PC-3 (cell line): Measurements from ENCODE around the gene CEP112. TPM values are rescaled to one million over a fixed set of nuclear protein-coding genes. Genes with fewer than 3 reads are reported as not detected.
A peak's percentile ranks its signal among the peaks of the same experiment; 100 is the strongest.

ENCODE experiments used
- ATAC-seq: fragments of 200-7000 bp; cut with Tn5 transposase; 2 replicates; pipeline ENCODE4 v1.9.1; 2020; ENCODE audit warnings: mild to moderate bottlenecking, moderate library complexity
- BruUV-seq: library from RNA; stranded (reverse); fragments of 400-500 nt; replicated peaks from 2 replicates; lab custom pipeline; 2021; lab: Mats Ljungman, UMichigan
- CTCF ChIA-PET: fragments of 300-600 bp; sonication (Branson Sonifier 250); formaldehyde crosslinking; loops from one replicate; lab custom pipeline; 2022; ENCODE audit warnings: antibody characterized with exemption; lab: Charles Lee
- POLR2A ChIA-PET: fragments of 300-600 bp; sonication (Branson Sonifier 250); formaldehyde crosslinking; loops from one replicate; lab custom pipeline; 2022; ENCODE audit warnings: antibody characterized with exemption; ENCODE audit not compliant: unreplicated experiment; lab: Charles Lee
- DNase-seq: peaks from one replicate; pipeline ENCODE4 v3.0.0-alpha.2; 2015
- H2AFZ ChIP-seq: fragments of 300-600 bp; sonication (generic); 2 replicates; pipeline ENCODE4 v1.6.0; 2016; ENCODE audit warnings: antibody characterized with exemption, low read length
- H3F3A ChIP-seq: fragments of 300-600 bp; sonication (generic); one replicate; pipeline ENCODE4 v1.6.0; 2017; ENCODE audit warnings: antibody characterized with exemption, low read length, control low read depth, mild to moderate bottlenecking; ENCODE audit not compliant: unreplicated experiment
- H3K27ac ChIP-seq: fragments of 300-600 bp; sonication (generic); 2 replicates; pipeline ENCODE4 v1.5.1; 2016; ENCODE audit warnings: mild to moderate bottlenecking, low read length
- H3K27me3 ChIP-seq: fragments of 300-600 bp; sonication (generic); 2 replicates; pipeline ENCODE4 v1.6.1; 2016; ENCODE audit warnings: low read length, mixed read lengths
- H3K36me3 ChIP-seq: fragments of 300-600 bp; sonication (generic); 2 replicates; pipeline ENCODE4 v1.6.1; 2016; ENCODE audit warnings: low read depth, mixed run types, low read length, mixed read lengths
- H3K4me1 ChIP-seq: fragments of 300-600 bp; sonication (generic); 2 replicates; pipeline ENCODE4 v1.5.1; 2016; ENCODE audit warnings: low read length; ENCODE audit not compliant: insufficient read depth
- H3K4me2 ChIP-seq: fragments of 300-600 bp; sonication (generic); 2 replicates; pipeline ENCODE4 v1.6.0; 2016; ENCODE audit warnings: low read length
- H3K4me3 ChIP-seq: fragments of 300-600 bp; sonication (generic); 2 replicates; pipeline ENCODE4 v1.5.1; 2016; ENCODE audit warnings: mild to moderate bottlenecking, low read length, mixed read lengths
- H3K79me2 ChIP-seq: fragments of 300-600 bp; sonication (generic); 2 replicates; pipeline ENCODE4 v1.6.1; 2017; ENCODE audit warnings: low read length, mixed read lengths
- H3K9ac ChIP-seq: fragments of 300-600 bp; sonication (generic); 2 replicates; pipeline ENCODE4 v1.6.0; 2016; ENCODE audit warnings: mild to moderate bottlenecking, low read length
- H3K9me2 ChIP-seq: fragments of 300-600 bp; sonication (generic); replicated peaks from 2 replicates; pipeline ENCODE4 v1.6.1; 2016; ENCODE audit warnings: mixed run types, low read length, mixed read lengths
- H3K9me3 ChIP-seq: fragments of 300-600 bp; sonication (generic); 2 replicates; pipeline ENCODE4 v1.6.1; 2016; ENCODE audit warnings: low read length, mixed read lengths
- H4K20me1 ChIP-seq: fragments of 300-600 bp; sonication (generic); 2 replicates; pipeline ENCODE4 v1.6.1; 2016; ENCODE audit warnings: low read length, mixed read lengths
- EZH2 ChIP-seq: fragments of 300-600 bp; sonication (generic); IDR thresholded peaks from one replicate; pipeline ENCODE4 v1.6.1; 2017; ENCODE audit warnings: antibody characterized with exemption, mild to moderate bottlenecking, low read length; ENCODE audit not compliant: unreplicated experiment
- EZH2phosphoT487 ChIP-seq: fragments of 300-600 bp; sonication (generic); IDR thresholded peaks from 2 replicates; pipeline ENCODE4 v1.6.1; 2018; ENCODE audit warnings: mild to moderate bottlenecking, antibody characterized with exemption, low read length, borderline replicate concordance
- intact Hi-C: fragments of 100-400 bp; cut with micrococcal nuclease; formaldehyde crosslinking; loops from 2 replicates; pipeline ENCODE4 v1.9.0; 2023
- total RNA-seq: library from RNA; depleted of rRNA; stranded (reverse); fragments of >200 nt; gene quantifications from 2 replicates; pipeline ENCODE4 v1.2.3, GENCODE V29; 2014
- TF ChIP-seq, protein P1 (sequence below): fragments of 300-600 bp; sonication (generic); conservative IDR thresholded peaks from 2 replicates; pipeline ENCODE4 v1.5.1; 2017; ENCODE audit warnings: antibody characterized with exemption, low read depth, mild to moderate bottlenecking, low read length

CEP112 gene
- total RNA-seq, 1 experiment from 2014 or later = 6.5 TPM

DNA sequence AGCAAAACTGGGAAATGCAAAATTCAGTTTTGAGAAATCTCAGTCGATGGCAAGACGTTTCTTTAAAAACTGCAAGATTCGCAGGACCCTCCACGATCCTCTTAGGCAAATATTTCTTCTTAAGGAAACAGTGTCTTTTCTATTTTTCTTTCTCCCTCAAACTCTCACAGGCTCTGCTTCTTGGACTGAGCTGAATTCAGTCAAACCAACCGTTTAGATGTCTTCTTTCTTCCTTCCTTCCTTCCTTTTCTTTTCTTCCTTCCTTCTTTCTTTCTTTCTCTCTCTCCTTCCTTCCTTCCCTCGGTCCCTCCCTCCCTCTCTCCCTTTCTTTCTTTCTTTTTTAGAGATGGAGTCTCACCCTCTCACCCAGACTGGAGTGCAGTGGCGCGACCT is 563.3 kb downstream of the CEP112 start:
- Histone ChIP-seq H3K9me3 (no peaks in the 10 kb centered on the region), H3K36me3 (no peaks in the 10 kb centered on the region), H2AFZ (peak overlapping the region; percentile 29), H3K4me3 (peak overlapping the region; percentile 29; the same call in 1 of the 2 replicates), H3F3A (no peaks in the 10 kb centered on the region), H3K4me1 (peaks cover 30% of the 10 kb centered on the region), H3K27ac (peak overlapping the region; percentile 46), H3K9ac (peak overlapping the region; percentile 45), H3K9me2 (no peaks in the 10 kb centered on the region), H3K27me3 (no peaks in the 10 kb centered on the region), H3K79me2 (no peaks in the 10 kb centered on the region), H3K4me2 (peak overlapping the region; percentile 71), H4K20me1 (no peaks in the 10 kb centered on the region)
- intact Hi-C loops = loop anchor here (1.0 to 5.0 kb wide), 5 partner anchors 68 to 359 kb away; partner anchors contain the start of gene AXIN2
- DNase-seq = no peak
- ChIA-PET CTCF (no interaction called here), POLR2A (interaction anchor here (0.6 kb wide), 1 partner anchor 30 kb away, joined by 3 read pairs; no protein-coding TSS in a partner anchor)
- no peak for TF ChIP-seq EZH2phosphoT487
- TF ChIP-seq EZH2 = no peak
- TF ChIP-seq, protein P1, sequence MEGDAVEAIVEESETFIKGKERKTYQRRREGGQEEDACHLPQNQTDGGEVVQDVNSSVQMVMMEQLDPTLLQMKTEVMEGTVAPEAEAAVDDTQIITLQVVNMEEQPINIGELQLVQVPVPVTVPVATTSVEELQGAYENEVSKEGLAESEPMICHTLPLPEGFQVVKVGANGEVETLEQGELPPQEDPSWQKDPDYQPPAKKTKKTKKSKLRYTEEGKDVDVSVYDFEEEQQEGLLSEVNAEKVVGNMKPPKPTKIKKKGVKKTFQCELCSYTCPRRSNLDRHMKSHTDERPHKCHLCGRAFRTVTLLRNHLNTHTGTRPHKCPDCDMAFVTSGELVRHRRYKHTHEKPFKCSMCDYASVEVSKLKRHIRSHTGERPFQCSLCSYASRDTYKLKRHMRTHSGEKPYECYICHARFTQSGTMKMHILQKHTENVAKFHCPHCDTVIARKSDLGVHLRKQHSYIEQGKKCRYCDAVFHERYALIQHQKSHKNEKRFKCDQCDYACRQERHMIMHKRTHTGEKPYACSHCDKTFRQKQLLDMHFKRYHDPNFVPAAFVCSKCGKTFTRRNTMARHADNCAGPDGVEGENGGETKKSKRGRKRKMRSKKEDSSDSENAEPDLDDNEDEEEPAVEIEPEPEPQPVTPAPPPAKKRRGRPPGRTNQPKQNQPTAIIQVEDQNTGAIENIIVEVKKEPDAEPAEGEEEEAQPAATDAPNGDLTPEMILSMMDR = no peak
- BruUV-seq = no TSS peak
- ATAC-seq = no peak; the same call in 1 of the 2 replicates

DNA sequence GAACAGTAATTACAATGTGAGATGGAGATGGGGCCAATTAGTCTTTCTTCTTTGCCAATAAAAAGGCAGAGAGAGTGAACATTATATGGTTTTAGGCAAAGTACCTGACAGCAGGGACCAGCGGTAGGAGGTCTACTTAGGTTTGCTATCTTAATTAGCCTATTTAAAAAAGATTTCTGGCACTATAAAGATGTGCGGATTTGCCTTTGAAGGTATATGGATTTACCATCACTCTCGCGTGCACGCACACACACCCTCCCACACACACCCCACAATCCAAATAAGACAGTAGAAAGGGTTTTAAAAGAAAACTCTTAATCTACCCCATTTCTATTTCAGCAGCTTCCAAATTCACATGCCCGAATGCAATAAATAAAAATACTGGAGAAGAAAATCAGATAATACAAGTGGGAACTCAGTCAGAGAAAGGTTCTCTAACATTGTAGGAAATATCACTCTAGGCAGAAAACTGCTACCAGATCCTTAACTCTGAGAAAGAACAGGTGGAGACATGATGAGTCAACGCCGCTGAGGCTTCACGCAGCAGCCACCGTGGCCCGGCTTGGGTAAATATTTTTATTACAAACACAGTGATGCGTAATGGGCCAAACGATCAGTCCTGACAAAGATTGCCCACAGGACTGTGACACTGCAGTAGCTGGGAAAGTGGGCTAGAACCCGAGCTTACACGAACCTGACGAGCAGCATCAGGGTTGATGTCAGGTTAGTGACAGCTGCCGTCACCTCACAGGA is 563.9 kb downstream of the CEP112 start:
- ChIA-PET CTCF (no interaction called here), POLR2A (interaction anchor here (0.6 kb wide), 1 partner anchor 30 kb away, joined by 3 read pairs; no protein-coding TSS in a partner anchor)
- Histone ChIP-seq H3K9me3 (no peaks in the 10 kb centered on the region), H3K79me2 (no peaks in the 10 kb centered on the region), H3K4me2 (peak overlapping the region; percentile 71), H3F3A (no peaks in the 10 kb centered on the region), H3K27ac (peak overlapping the region; percentile 63), H3K36me3 (no peaks in the 10 kb centered on the region), H3K4me1 (peaks cover 25% of the 10 kb centered on the region), H3K4me3 (peak overlapping the region; percentile 29; the same call in 1 of the 2 replicates), H3K27me3 (no peaks in the 10 kb centered on the region), H4K20me1 (no peaks in the 10 kb centered on the region), H3K9me2 (no peaks in the 10 kb centered on the region), H2AFZ (peak overlapping the region; percentile 29), H3K9ac (peak overlapping the region; percentile 45)
- TF ChIP-seq, protein P1 = no peak
- TF ChIP-seq EZH2 (no peak), EZH2phosphoT487 (no peak)
- no TSS peak for BruUV-seq
- ATAC-seq (peak; percentile 99), DNase-seq (peak; percentile 98)
- intact Hi-C loops = loop anchor here (1.0 to 5.0 kb wide), 5 partner anchors 67 to 359 kb away; partner anchors contain the start of gene AXIN2
